HepG2 (cell line): ENCODE data around the gene ZNF37A. TPM values are rescaled to one million over a fixed set of nuclear protein-coding genes. Genes with fewer than 3 reads are reported as not detected.

Source experiments
- BRCA1 ChIP-seq: sonication (generic); formaldehyde crosslinking; IDR thresholded peaks from 2 replicates; pipeline ENCODE4 v1.4.0; 2020; ENCODE audit warnings: missing genetic modification reagents
- CREB1 ChIP-seq, 2 experiments: fragments of 450-650 bp in 1 of 2; IDR thresholded peaks; 2 replicates each; pipeline ENCODE4 v1.6.1; 2016 to 2017; ENCODE audit warnings: control low read depth in 1 of 2, mild to moderate bottlenecking in 1 of 2, missing compliant biosample characterization in 1 of 2, missing genetic modification characterization in 1 of 2
- DPF2 ChIP-seq: sonication (generic); formaldehyde crosslinking; IDR thresholded peaks from 2 replicates; pipeline ENCODE4 v1.4.0; 2020; ENCODE audit warnings: mild to moderate bottlenecking, low read depth, missing genetic modification reagents, borderline replicate concordance
- EED ChIP-seq: sonication (generic); formaldehyde crosslinking; IDR thresholded peaks from 2 replicates; pipeline ENCODE4 v1.5.0; 2020; ENCODE audit warnings: mild to moderate bottlenecking, missing genetic modification reagents
- ELF1 ChIP-seq: sonication (generic); formaldehyde crosslinking; IDR thresholded peaks from 2 replicates; pipeline ENCODE4 v1.4.0; 2020; ENCODE audit warnings: missing genetic modification reagents
- NFIC ChIP-seq: IDR thresholded peaks from 2 replicates; pipeline ENCODE4 v1.6.1; 2012; ENCODE audit warnings: mild to moderate bottlenecking, low read length, inconsistent platforms
- REL ChIP-seq: sonication (generic); formaldehyde crosslinking; conservative IDR thresholded peaks from 2 replicates; pipeline ENCODE4 v1.8.0; 2022; ENCODE audit warnings: mild to moderate bottlenecking, missing genetic modification reagents, moderate library complexity
- SNAPC2 ChIP-seq: sonication (generic); formaldehyde crosslinking; IDR thresholded peaks from 2 replicates; pipeline ENCODE4 v1.8.1; 2022; ENCODE audit warnings: mild to moderate bottlenecking, missing genetic modification reagents
- SRSF4 ChIP-seq: fragments of 200-400 bp; formaldehyde crosslinking; IDR thresholded peaks from one replicate; pipeline ENCODE4 v1.6.1; 2018; ENCODE audit warnings: mild to moderate bottlenecking, low read depth, low read length, moderate library complexity; ENCODE audit not compliant: poor library complexity, severe bottlenecking
- STAT6 ChIP-seq: sonication (generic); formaldehyde crosslinking; IDR thresholded peaks from 2 replicates; pipeline ENCODE4 v1.4.0; 2020; ENCODE audit warnings: missing genetic modification reagents, mild to moderate bottlenecking, borderline replicate concordance
- SUZ12 ChIP-seq: fragments of 150-350 bp; IDR thresholded peaks from 2 replicates; pipeline ENCODE4 v1.6.1; 2014; ENCODE audit warnings: low read depth, low read length
- THAP9 ChIP-seq: sonication (generic); formaldehyde crosslinking; IDR thresholded peaks from 2 replicates; pipeline ENCODE4; 2020; ENCODE audit warnings: missing genetic modification reagents, mild to moderate bottlenecking, borderline replicate concordance
- UBTF ChIP-seq: sonication (generic); formaldehyde crosslinking; IDR thresholded peaks from 2 replicates; pipeline ENCODE4 v1.4.0; 2020; ENCODE audit warnings: mild to moderate bottlenecking, missing genetic modification reagents
- ZBTB14 ChIP-seq: sonication (generic); formaldehyde crosslinking; IDR thresholded peaks from 2 replicates; pipeline ENCODE4 v1.4.0; 2020; ENCODE audit warnings: missing genetic modification reagents
- ZBTB7A ChIP-seq: sonication (generic); formaldehyde crosslinking; IDR thresholded peaks from 2 replicates; pipeline ENCODE4 v1.8.0; 2022; ENCODE audit warnings: mild to moderate bottlenecking, missing genetic modification reagents
- ZFP37 ChIP-seq: sonication (generic); formaldehyde crosslinking; IDR thresholded peaks from 2 replicates; pipeline ENCODE4 v1.4.0; 2020; ENCODE audit warnings: missing genetic modification reagents, borderline replicate concordance
- ZNF33B ChIP-seq: sonication (generic); formaldehyde crosslinking; IDR thresholded peaks from 2 replicates; pipeline ENCODE4 v1.5.1; 2020; ENCODE audit warnings: mild to moderate bottlenecking, missing genetic modification reagents
- ZNF678 ChIP-seq: sonication (generic); formaldehyde crosslinking; IDR thresholded peaks from 2 replicates; pipeline ENCODE4 v1.4.0; 2020; ENCODE audit warnings: mild to moderate bottlenecking, missing genetic modification reagents
- polyA plus RNA-seq, 8 experiments: library from polyadenylated mRNA; depleted of rRNA in 3 of 8; stranded (reverse) in 7 of 8; unstranded in 1 of 8; fragments of >200 nt; fragmentation: Illumina TruSeq in 4 of 8; extraction: Trizol in 4 of 8; gene quantifications; 2 replicates each; pipeline versions ENCODE4 v1.2.1 to v1.2.3, GENCODE V29; 2011 to 2016; ENCODE audit warnings: low read depth in 4 of 8, missing spikeins in 1 of 8, mixed read lengths in 1 of 8; ENCODE audit not compliant: insufficient read depth in 1 of 8
- total RNA-seq, 5 experiments: library from RNA; depleted of rRNA; stranded (reverse); fragments of >200 nt; fragmentation: Illumina TruSeq; extraction: Trizol; gene quantifications; 2 replicates each; pipeline ENCODE4 v1.2.3, GENCODE V29; 2016; ENCODE audit warnings: low read depth in 1 of 5

ZNF37A gene
- total and polyA plus RNA-seq, 2 of the 13 experiments (the other 11 are each of a cell fraction or from before 2014, with no cell fraction given) = 8.0 to 12.6 TPM

GRCh38 chr10:38094158-38094926 lies at the start of gene ZNF37A (continued):
- TF ChIP-seq SNAPC2 (CRISPR knock-in tag) (0 out of 2 replicates have a peak, but pooled peaks have one; percentile 49), STAT6 (CRISPR knock-in tag) (peak; percentile 45; the same call in 1 of the 2 replicates), SUZ12 (peak; percentile 95), CREB1 (IDR thresholded peaks at IDR 0.05) (0 out of 2 replicates have a peak, but pooled peaks have one; percentile 36), CREB1 (CRISPR knock-in tag; IDR thresholded peaks at IDR 0.05) (peak; percentile 91), EED (CRISPR knock-in tag) (peak; percentile 63; the same call in 1 of the 2 replicates), ZBTB14 (peak; percentile 52), DPF2 (CRISPR knock-in tag) (no peak), ELF1 (CRISPR knock-in tag) (no peak), THAP9 (CRISPR knock-in tag) (peak; percentile 70; the same call in 1 of the 2 replicates), ZFP37 (CRISPR knock-in tag) (no peak; the same call in 1 of the 2 replicates), REL (CRISPR knock-in tag) (no peak), NFIC (no peak), ZNF33B (CRISPR knock-in tag) (0 out of 2 replicates have a peak, but pooled peaks have one; percentile 23), ZNF678 (CRISPR knock-in tag) (no peak), ZBTB7A (CRISPR knock-in tag) (no peak), UBTF (CRISPR knock-in tag) (peak; percentile 46; the same call in 1 of the 2 replicates), SRSF4 (no peak), BRCA1 (CRISPR knock-in tag) (no peak)
